SH-SY5Y (cell line): ENCODE results near the gene HAUS5.

Experiments
- GATA2 ChIP-seq: IDR thresholded peaks from 2 replicates; pipeline ENCODE4 v1.6.1; 2011; ENCODE audit warnings: mild to moderate bottlenecking, low read depth, low read length
- GATA3 ChIP-seq: IDR thresholded peaks from 2 replicates; pipeline ENCODE4 v1.6.1; 2011; ENCODE audit warnings: low read depth, mild to moderate bottlenecking, low read length, moderate library complexity

GRCh38 chr19:35665604-35666003, 53.1 kb downstream of the HAUS5 start:
- no peak for TF ChIP-seq GATA2
- no peak for TF ChIP-seq GATA3
